ENCODE measurements around the gene PDSS1. TPM values are rescaled to one million over a fixed set of nuclear protein-coding genes. Genes with fewer than 3 reads are reported as not detected.

Gene PDSS1
- total and polyA plus RNA-seq, 2 of the 4 experiments (the other 2 are of a cell fraction) = 9.7 to 13.2 TPM

DNA sequence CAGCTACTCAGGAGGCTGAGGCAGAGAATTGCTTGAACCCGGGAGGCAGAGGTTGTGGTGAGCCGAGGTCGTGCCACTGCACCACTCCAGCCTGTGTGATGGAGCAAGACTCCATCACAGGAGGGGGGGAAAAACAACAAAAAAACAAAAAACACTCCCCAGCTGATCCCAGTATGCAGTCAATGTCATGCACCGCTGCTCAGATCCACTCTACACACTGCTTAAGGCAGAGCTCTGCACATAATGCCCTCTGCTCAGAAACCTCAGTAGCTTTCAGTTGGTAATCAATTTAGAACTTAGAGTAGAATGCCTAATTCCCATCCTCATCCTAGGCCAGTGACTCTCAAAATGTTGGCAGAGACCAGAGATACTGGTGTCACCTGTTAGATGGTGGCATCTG is 43.9 kb downstream of the PDSS1 start:
- no peaks in the 10 kb centered on the region for H4K20me1 ChIP-seq (ENCODE audit: insufficient read depth, low read length)
- no peak overlapping the region for H4K5ac ChIP-seq (ENCODE audit: low read depth, low read length)
- no peak overlapping the region for H3K4me2 ChIP-seq (ENCODE audit: low read depth, low read length)
- BruUV-seq (replicated peaks) = no TSS peak
- no peak overlapping the region for H3K18ac ChIP-seq (ENCODE audit: low read depth, low read length)
- H2AFZ ChIP-seq (replicated peaks; ENCODE audit: low read length, poor library complexity) = no peak overlapping the region
- in situ Hi-C loops (cut with MboI; ENCODE audit: low sequenced_read_pairs) (no loop called here), dilution Hi-C loops (cut with HindIII; ENCODE audit: low sequenced_read_pairs, unreplicated experiment) (no loop called here), intact Hi-C loops (cut with micrococcal nuclease) (no loop called here)
- ChIA-PET POLR2A (ENCODE audit: unreplicated experiment) (no interaction called here), CTCF (no interaction called here)
- no peak overlapping the region for H4K8ac ChIP-seq (ENCODE audit: low read depth in 2 of 2, low read length in 2 of 2)
- peaks cover 0 to 3% of the 10 kb centered on the region in 2 experiments; a peak in 2 of 4 replicates for H3K79me1 ChIP-seq (ENCODE audit: low read depth in 1 of 2, low read length in 2 of 2)
- WGBS, 2 experiments (ENCODE audit: extremely low coverage in 2 of 2, insufficient read length in 1 of 2) = no CpG with 5 or more reads among the region's 4 CpGs
- no peak overlapping the region for H2BK120ac ChIP-seq (ENCODE audit: low read depth, low read length)
- no peak overlapping the region for H2BK20ac ChIP-seq (ENCODE audit: low read depth, low read length)
- no peak overlapping the region for H3K23ac ChIP-seq (ENCODE audit: low read depth, low read length)
- H2BK15ac ChIP-seq (ENCODE audit: low read depth, low read length) = no peak overlapping the region
- no peak overlapping the region for H3K4me3 ChIP-seq (ENCODE audit: insufficient read depth, low read depth, low read length)
- no peak overlapping the region for H3K27ac ChIP-seq (ENCODE audit: insufficient read depth, low read length)
- ATAC-seq (ENCODE audit: low read depth) (no peak), DNase-seq (no peak)
- H2AK5ac ChIP-seq (ENCODE audit: low read depth, low read length) = no peak overlapping the region
- H3K56ac ChIP-seq (ENCODE audit: extremely low read depth, insufficient read depth, low read length) = no peak overlapping the region
- H2AK9ac ChIP-seq (replicated peaks; ENCODE audit: low read depth, low read length, poor library complexity) = no peak overlapping the region
- H4K91ac ChIP-seq (ENCODE audit: insufficient read depth, low read depth, low read length) = no peak overlapping the region
- no peaks in the 10 kb centered on the region for H3K4me1 ChIP-seq (ENCODE audit: control insufficient read depth, insufficient read depth, low read length)
- no peak overlapping the region for H2BK5ac ChIP-seq (ENCODE audit: low read depth, low read length, poor library complexity, severe bottlenecking)
- H3K9me3 ChIP-seq (ENCODE audit: control insufficient read depth, insufficient read depth, low read length) = no peaks in the 10 kb centered on the region
- H3K36me3 ChIP-seq (ENCODE audit: control insufficient read depth, insufficient read depth, low read length) = peaks cover 15% of the 10 kb centered on the region
- no peaks in the 10 kb centered on the region for H3K27me3 ChIP-seq (ENCODE audit: control insufficient read depth, insufficient read depth, low read length)
- TF ChIP-seq RFX5 (IDR thresholded peaks at IDR 0.05; ENCODE audit: low read depth, low read length) (no peak), MXI1 (IDR thresholded peaks at IDR 0.05; ENCODE audit: borderline replicate concordance, low read depth, low read length) (no peak), MAFK (IDR thresholded peaks at IDR 0.05; ENCODE audit: low read depth, low read length) (no peak), FOS (IDR thresholded peaks at IDR 0.05; ENCODE audit: low read depth, low read length) (no peak), NFE2L2 (IDR thresholded peaks at IDR 0.05; ENCODE audit: low read depth, low read length) (no peak), CHD1 (IDR thresholded peaks at IDR 0.05; ENCODE audit: low read depth, low read length) (no peak), RCOR1 (IDR thresholded peaks at IDR 0.05; ENCODE audit: insufficient replicate concordance, low read length) (no peak), POLR2A (IDR thresholded peaks at IDR 0.05; ENCODE audit: low read depth, low read length) (no peak), CEBPB (IDR thresholded peaks at IDR 0.05; ENCODE audit: low read depth, low read length) (no peak)
- TF ChIP-seq, protein P1, sequence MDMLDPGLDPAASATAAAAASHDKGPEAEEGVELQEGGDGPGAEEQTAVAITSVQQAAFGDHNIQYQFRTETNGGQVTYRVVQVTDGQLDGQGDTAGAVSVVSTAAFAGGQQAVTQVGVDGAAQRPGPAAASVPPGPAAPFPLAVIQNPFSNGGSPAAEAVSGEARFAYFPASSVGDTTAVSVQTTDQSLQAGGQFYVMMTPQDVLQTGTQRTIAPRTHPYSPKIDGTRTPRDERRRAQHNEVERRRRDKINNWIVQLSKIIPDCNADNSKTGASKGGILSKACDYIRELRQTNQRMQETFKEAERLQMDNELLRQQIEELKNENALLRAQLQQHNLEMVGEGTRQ (IDR thresholded peaks at IDR 0.05; ENCODE audit: low read depth, low read length) = no peak
- TF ChIP-seq, protein P2, sequence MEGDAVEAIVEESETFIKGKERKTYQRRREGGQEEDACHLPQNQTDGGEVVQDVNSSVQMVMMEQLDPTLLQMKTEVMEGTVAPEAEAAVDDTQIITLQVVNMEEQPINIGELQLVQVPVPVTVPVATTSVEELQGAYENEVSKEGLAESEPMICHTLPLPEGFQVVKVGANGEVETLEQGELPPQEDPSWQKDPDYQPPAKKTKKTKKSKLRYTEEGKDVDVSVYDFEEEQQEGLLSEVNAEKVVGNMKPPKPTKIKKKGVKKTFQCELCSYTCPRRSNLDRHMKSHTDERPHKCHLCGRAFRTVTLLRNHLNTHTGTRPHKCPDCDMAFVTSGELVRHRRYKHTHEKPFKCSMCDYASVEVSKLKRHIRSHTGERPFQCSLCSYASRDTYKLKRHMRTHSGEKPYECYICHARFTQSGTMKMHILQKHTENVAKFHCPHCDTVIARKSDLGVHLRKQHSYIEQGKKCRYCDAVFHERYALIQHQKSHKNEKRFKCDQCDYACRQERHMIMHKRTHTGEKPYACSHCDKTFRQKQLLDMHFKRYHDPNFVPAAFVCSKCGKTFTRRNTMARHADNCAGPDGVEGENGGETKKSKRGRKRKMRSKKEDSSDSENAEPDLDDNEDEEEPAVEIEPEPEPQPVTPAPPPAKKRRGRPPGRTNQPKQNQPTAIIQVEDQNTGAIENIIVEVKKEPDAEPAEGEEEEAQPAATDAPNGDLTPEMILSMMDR (conservative IDR thresholded peaks at IDR 0.05; ENCODE audit: low read depth, low read length) = no peak
- H3K9ac ChIP-seq (ENCODE audit: low read depth, low read length) = no peak overlapping the region
- no peak overlapping the region for H3K14ac ChIP-seq (replicated peaks; ENCODE audit: low read depth, low read length)
- no peak overlapping the region for H3K4ac ChIP-seq (ENCODE audit: low read depth, low read length)
- no peaks in the 10 kb centered on the region; the same call in 1 of the 2 replicates for H3K9me1 ChIP-seq (ENCODE audit: insufficient read depth, low read length)
